ENCODE results near the gene CLEC5A. TPM values are rescaled to one million over a fixed set of nuclear protein-coding genes. Genes with fewer than 3 reads are reported as not detected.
"Not testable (repeated sequence)": the region's sequence is repeated elsewhere in the genome, so short reads cannot be mapped to it uniquely, and the experiment has no call there.

CLEC5A gene
- total RNA-seq, 1 donor from 2014 or later = not detected

GRCh38 chr7:141990011-141990725 is 43.4 kb upstream of the CLEC5A start:
- no peak overlapping the region for H3K4me3 Mint-ChIP-seq
- DNase-seq (ENCODE audit: extremely low spot score, unreplicated experiment) = no peak
- no peaks in the 10 kb centered on the region for H3K4me1 Mint-ChIP-seq (ENCODE audit: unreplicated experiment)
- peaks cover 9% of the 10 kb centered on the region for H3K27me3 Mint-ChIP-seq
- no peaks in the 10 kb centered on the region for H3K9me3 Mint-ChIP-seq
- no peak overlapping the region for H3K27ac Mint-ChIP-seq
- no peaks in the 10 kb centered on the region for H3K36me3 Mint-ChIP-seq
- TF ChIP-seq, protein P1, sequence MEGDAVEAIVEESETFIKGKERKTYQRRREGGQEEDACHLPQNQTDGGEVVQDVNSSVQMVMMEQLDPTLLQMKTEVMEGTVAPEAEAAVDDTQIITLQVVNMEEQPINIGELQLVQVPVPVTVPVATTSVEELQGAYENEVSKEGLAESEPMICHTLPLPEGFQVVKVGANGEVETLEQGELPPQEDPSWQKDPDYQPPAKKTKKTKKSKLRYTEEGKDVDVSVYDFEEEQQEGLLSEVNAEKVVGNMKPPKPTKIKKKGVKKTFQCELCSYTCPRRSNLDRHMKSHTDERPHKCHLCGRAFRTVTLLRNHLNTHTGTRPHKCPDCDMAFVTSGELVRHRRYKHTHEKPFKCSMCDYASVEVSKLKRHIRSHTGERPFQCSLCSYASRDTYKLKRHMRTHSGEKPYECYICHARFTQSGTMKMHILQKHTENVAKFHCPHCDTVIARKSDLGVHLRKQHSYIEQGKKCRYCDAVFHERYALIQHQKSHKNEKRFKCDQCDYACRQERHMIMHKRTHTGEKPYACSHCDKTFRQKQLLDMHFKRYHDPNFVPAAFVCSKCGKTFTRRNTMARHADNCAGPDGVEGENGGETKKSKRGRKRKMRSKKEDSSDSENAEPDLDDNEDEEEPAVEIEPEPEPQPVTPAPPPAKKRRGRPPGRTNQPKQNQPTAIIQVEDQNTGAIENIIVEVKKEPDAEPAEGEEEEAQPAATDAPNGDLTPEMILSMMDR (conservative IDR thresholded peaks at IDR 0.05) = no peak

GRCh38 chr7:141987803-141988202 is 41.0 kb upstream of the CLEC5A start:
- not testable (repeated sequence) for H3K9me3 Mint-ChIP-seq; H3K36me3 Mint-ChIP-seq; H3K27ac Mint-ChIP-seq; DNase-seq (ENCODE audit: extremely low spot score, unreplicated experiment); H3K4me1 Mint-ChIP-seq (ENCODE audit: unreplicated experiment); H3K4me3 Mint-ChIP-seq; H3K27me3 Mint-ChIP-seq

DNA sequence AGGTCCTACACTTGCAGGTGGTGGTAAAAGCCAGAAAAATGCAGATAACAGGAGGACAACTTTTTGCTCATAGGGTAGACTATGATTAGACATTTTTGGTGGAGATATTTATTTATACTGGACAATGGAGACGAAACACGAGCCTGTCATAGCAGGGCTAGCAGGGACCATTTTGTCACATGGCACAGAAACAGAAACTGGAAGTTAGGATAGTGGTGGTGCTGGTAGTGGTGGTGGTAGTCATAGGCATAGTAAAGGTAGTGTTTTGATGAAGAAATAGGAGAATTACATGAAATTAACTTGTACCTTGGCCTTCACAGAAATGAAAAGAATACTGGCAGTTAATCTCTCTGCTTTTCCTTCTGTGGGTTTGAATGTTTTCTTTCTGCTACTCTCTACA is 40.1 kb upstream of the CLEC5A start:
- Mint-ChIP-seq H3K36me3 (no peaks in the 10 kb centered on the region), H3K4me1 (ENCODE audit: unreplicated experiment) (no peaks in the 10 kb centered on the region), H3K27me3 (peaks cover 9% of the 10 kb centered on the region), H3K4me3 (no peak overlapping the region), H3K27ac (no peak overlapping the region), H3K9me3 (no peaks in the 10 kb centered on the region)
- DNase-seq (ENCODE audit: extremely low spot score, unreplicated experiment) = no peak
- TF ChIP-seq, protein P1 (conservative IDR thresholded peaks at IDR 0.05) = no peak

DNA sequence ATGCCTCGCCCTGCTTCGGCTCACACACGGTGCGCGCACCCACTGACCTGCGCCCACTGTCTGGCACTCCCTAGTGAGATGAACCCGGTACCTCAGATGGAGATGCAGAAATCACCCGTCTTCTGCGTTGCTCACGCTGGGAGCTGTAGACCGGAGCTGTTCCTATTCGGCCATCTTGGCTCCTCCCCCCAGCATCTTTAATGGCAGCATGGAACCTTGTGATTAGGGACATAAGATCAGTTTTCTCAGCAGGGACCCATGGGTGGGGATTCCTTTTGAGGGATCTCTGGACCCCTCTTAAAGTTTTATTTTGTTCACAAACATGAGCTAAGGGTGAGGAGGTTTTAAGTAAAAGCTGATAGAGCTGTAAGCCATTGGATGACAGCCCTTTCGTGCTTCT is 39.2 kb upstream of the CLEC5A start:
- H3K9me3 Mint-ChIP-seq; H3K27me3 Mint-ChIP-seq; DNase-seq (ENCODE audit: extremely low spot score, unreplicated experiment); H3K27ac Mint-ChIP-seq; H3K4me1 Mint-ChIP-seq (ENCODE audit: unreplicated experiment); H3K4me3 Mint-ChIP-seq; H3K36me3 Mint-ChIP-seq: not testable (repeated sequence)

DNA sequence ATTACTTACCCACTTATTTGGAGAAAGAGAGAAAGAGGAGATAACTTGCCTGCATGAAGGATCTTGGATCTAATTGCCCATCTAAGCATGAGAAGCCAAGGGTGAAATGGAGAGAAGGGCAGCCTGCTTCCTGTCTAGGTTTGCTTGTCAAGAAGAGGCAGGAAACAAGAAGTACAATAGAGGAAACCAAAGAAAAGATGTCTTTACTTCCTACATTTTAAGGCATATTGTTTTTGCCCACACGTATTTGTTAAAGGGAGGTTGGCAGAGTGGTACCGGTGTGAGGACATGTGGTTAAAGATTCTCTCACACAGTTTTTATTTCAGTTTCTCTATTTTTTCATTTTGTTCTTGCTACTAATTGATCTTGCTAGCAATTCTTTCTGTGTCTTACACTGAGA is 32.8 kb upstream of the CLEC5A start:
- H3K4me3 Mint-ChIP-seq = no peak overlapping the region
- H3K27me3 Mint-ChIP-seq = peaks cover 7% of the 10 kb centered on the region
- TF ChIP-seq, protein P1 (conservative IDR thresholded peaks at IDR 0.05) = no peak
- H3K27ac Mint-ChIP-seq = no peak overlapping the region
- no peaks in the 10 kb centered on the region for H3K4me1 Mint-ChIP-seq (ENCODE audit: unreplicated experiment)
- no peaks in the 10 kb centered on the region for H3K36me3 Mint-ChIP-seq
- DNase-seq (ENCODE audit: extremely low spot score, unreplicated experiment) = no peak
- H3K9me3 Mint-ChIP-seq = peaks cover 6% of the 10 kb centered on the region

- TF ChIP-seq, protein P1 (conservative IDR thresholded peaks at IDR 0.05) = no peak
- DNase-seq (ENCODE audit: extremely low spot score, unreplicated experiment) = no peak
- no peaks in the 10 kb centered on the region for H3K36me3 Mint-ChIP-seq
- no peak overlapping the region for H3K27ac Mint-ChIP-seq
- no peak overlapping the region for H3K4me3 Mint-ChIP-seq
- no peaks in the 10 kb centered on the region for H3K4me1 Mint-ChIP-seq (ENCODE audit: unreplicated experiment)
- H3K27me3 Mint-ChIP-seq = peaks cover 12% of the 10 kb centered on the region
- peaks cover 6% of the 10 kb centered on the region for H3K9me3 Mint-ChIP-seq
Observed at GRCh38 chr7:141978351-141978750, 31.6 kb upstream of the CLEC5A start.

All from type B pancreatic cell (in vitro differentiated cells).